Measurements from ENCODE around the gene IPO4.

The IPO4 gene

DNA sequence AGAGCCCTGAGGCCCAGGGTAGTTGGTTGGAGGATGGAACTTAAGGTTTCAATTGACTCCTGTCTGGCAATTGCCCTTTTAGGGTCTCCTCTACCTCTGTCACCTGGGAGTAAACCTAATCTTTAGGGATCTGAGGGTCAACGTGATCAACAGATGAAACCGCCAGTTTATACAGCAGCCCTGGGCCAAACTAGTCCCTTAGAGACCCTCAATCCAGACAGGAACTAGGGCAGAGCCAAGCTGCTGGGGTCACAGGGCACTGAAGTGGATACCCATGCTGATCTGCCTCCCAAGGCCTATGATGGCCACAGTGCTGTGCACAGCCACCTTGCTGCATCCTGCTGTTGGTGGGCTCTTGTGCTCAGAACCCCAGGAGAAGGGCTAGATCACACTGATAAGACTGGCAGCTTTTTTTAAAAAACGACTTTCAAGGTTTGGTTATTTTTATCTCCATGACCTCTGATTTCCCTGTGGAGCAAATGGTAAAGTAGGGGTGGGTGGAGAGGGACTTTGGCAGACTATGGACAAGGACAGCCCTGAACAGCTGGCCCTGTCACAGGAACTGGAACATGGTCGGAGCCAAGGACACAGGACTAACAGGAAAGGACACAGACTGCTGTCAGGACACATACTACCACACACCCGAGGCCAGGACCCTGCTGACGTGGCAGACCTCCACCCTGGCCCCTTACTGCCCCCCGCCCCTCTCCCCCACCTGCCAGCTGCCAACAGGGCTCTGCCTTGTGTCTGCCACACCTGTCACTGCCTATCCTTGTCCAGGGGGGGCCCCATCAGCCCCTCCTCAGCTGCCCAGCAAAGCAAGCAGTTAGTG, 57.7 kb downstream of the IPO4 start:
- no peak for DNase-seq

- no peak for DNase-seq
Measured at GRCh38 chr14:24130380-24130716, 58.3 kb downstream of the IPO4 start, which contains the start of gene FITM1. Gene FITM1 (plus strand): TSS chr14:24130659. CDS start chr14:24131564, 905 bp downstream.

Data from inflammatory macrophage treated with lipopolysaccharide for 1 hour (primary cell).